PFSK-1 (cell line): ENCODE results near the gene CDC42BPB.

Source experiments
- FOXP2 ChIP-seq: optimal IDR thresholded peaks from 2 replicates; pipeline ENCODE3; 2011; ENCODE audit warnings: borderline replicate concordance, control low read depth, inconsistent platforms; ENCODE audit not compliant: insufficient read depth; ENCODE audit errors: extremely low read length, extremely low read depth
- POLR2AphosphoS5 ChIP-seq: IDR thresholded peaks from 2 replicates; pipeline ENCODE4 v1.6.1; 2012; ENCODE audit warnings: low read depth, mild to moderate bottlenecking, control low read depth, low read length, moderate library complexity
- REST ChIP-seq, 2 experiments: IDR thresholded peaks; 2 replicates each; pipeline versions ENCODE4 v1.6.1 to v1.8.0; 2011 to 2012; ENCODE audit warnings: low read depth in 2 of 2, low read length in 2 of 2, control low read depth in 1 of 2, inconsistent platforms in 1 of 2, mild to moderate bottlenecking in 1 of 2, moderate library complexity in 1 of 2; ENCODE audit not compliant: insufficient read depth in 1 of 2
- SIN3A ChIP-seq: IDR thresholded peaks from 2 replicates; pipeline ENCODE4 v1.6.1; 2012; ENCODE audit warnings: mild to moderate bottlenecking, low read length, moderate library complexity, borderline replicate concordance; ENCODE audit not compliant: insufficient read depth
- TAF1 ChIP-seq: IDR thresholded peaks from 2 replicates; pipeline ENCODE4 v1.6.1; 2012; ENCODE audit warnings: low read length, control low read depth, borderline replicate concordance; ENCODE audit not compliant: insufficient read depth

The CDC42BPB gene

GRCh38 chr14:102954081-102954789 lies 103.1 kb downstream of the CDC42BPB start:
- TF ChIP-seq REST (IDR thresholded peaks at IDR 0.05; ENCODE audit: insufficient read depth in 1 of 2, low read depth in 2 of 2, low read length in 2 of 2) (no peak), TAF1 (no peak)

- TF ChIP-seq REST (IDR thresholded peaks at IDR 0.05; ENCODE audit: insufficient read depth in 1 of 2, low read depth in 2 of 2, low read length in 2 of 2) (no peak), TAF1 (no peak), SIN3A (no peak), FOXP2 (no peak), POLR2AphosphoS5 (no peak)
These were observed 104.2 kb downstream of the CDC42BPB start for GRCh38 chr14:102953100-102953499.

- no peak for TF ChIP-seq POLR2AphosphoS5
These were observed 105.1 kb downstream of the CDC42BPB start for GRCh38 chr14:102952276-102952675.

GRCh38 chr14:102951799-102952198 lies 105.5 kb downstream of the CDC42BPB start:
- no peak for TF ChIP-seq TAF1
- TF ChIP-seq FOXP2: no peak
- no peak for TF ChIP-seq POLR2AphosphoS5
- no peak for TF ChIP-seq REST (IDR thresholded peaks at IDR 0.05; ENCODE audit: insufficient read depth in 1 of 2, low read depth in 2 of 2, low read length in 2 of 2)
- no peak for TF ChIP-seq SIN3A

- no peak for TF ChIP-seq REST (IDR thresholded peaks at IDR 0.05; ENCODE audit: insufficient read depth in 1 of 2, low read depth in 2 of 2, low read length in 2 of 2)
- TF ChIP-seq TAF1: no peak
- no peak for TF ChIP-seq POLR2AphosphoS5
- TF ChIP-seq FOXP2: no peak
- no peak for TF ChIP-seq SIN3A
These were observed 106.3 kb downstream of the CDC42BPB start for GRCh38 chr14:102951034-102951433.
